ENCODE results near the gene TNIP2.

GRCh38 chr4:2768124-2768523, 12.0 kb upstream of the TNIP2 start:
- TF ChIP-seq MAX (IDR thresholded peaks at IDR 0.05; ENCODE audit: insufficient read depth, insufficient read length) (no peak), MYC (IDR thresholded peaks at IDR 0.05; ENCODE audit: low read depth, low read length) (no peak)

Data from endothelial cell of umbilical vein (primary cell).